K562 (cell line): ENCODE results near the gene PRR15L. TPM values are rescaled to one million over a fixed set of nuclear protein-coding genes. Genes with fewer than 3 reads are reported as not detected.

ENCODE experiments used
- ATAC-seq: fragments of 200-7000 bp; cut with Tn5 transposase; 3 replicates; pipeline ENCODE4 v1.9.1; 2020; ENCODE audit warnings: moderate library complexity
- BruUV-seq: library from RNA; stranded (reverse); fragments of 400-500 nt; replicated peaks from 2 replicates; lab custom pipeline; 2021; lab: Mats Ljungman, UMichigan
- CTCF ChIA-PET: fragments of 300-600 bp; formaldehyde crosslinking; extraction: SDS; loops from one replicate; lab custom pipeline; 2021; ENCODE audit warnings: low intra/inter-chr PET ratio; lab: Yijun Ruan, JAX
- POLR2A ChIA-PET: fragments of 300-600, 350-650 bp; sonication (Branson Sonifier 250); formaldehyde crosslinking; extraction: SDS; loops from one replicate; lab custom pipeline; 2021; ENCODE audit warnings: antibody characterized with exemption, inconsistent platforms; lab: Yijun Ruan, JAX
- DNase-seq, 4 experiments: peaks; one replicate each; pipeline versions ENCODE4 v3.0.0 to v3.0.0-alpha.2; 2011 to 2018; ENCODE audit warnings: low spot score in 3 of 4, mixed read lengths in 3 of 4; ENCODE audit errors: extremely low read depth in 1 of 4
- FAIRE-seq: peaks from 2 replicates; lab custom pipeline; 2011; peaks lifted over from hg19 to GRCh38; lab: Jason Lieb, UNC
- H2AFZ ChIP-seq: 2 replicates; pipeline ENCODE4 v1.6.0; 2011; ENCODE audit warnings: low read depth, low read length, control low read depth, inconsistent platforms
- H3K27ac ChIP-seq: fragments of 200-600 bp; 3 replicates; pipeline ENCODE4 v1.8.0; 2011; ENCODE audit warnings: low read depth, mild to moderate bottlenecking, control low read depth, inconsistent platforms, low read length, moderate library complexity, mixed read lengths; ENCODE audit errors: extremely low read depth
- H3K27me3 ChIP-seq, 2 experiments: fragments of 300-600 bp in 1 of 2; 2 replicates in 1 of 2; 3 replicates in 1 of 2; pipeline versions ENCODE4 v1.6.0 to v1.8.0; 2011; ENCODE audit warnings: inconsistent platforms in 2 of 2, low read length in 2 of 2, mild to moderate bottlenecking in 1 of 2, mixed read lengths in 1 of 2, moderate library complexity in 1 of 2; ENCODE audit not compliant: control insufficient read depth in 2 of 2, insufficient read depth in 2 of 2
- H3K36me3 ChIP-seq: fragments of 300-600 bp; 3 replicates; pipeline ENCODE4 v1.8.0; 2011; ENCODE audit warnings: mild to moderate bottlenecking, low read length, inconsistent platforms; ENCODE audit not compliant: control insufficient read depth, insufficient read depth
- H3K4me1 ChIP-seq, 2 experiments: fragments of 200-600 bp in 1 of 2; replicated peaks in 1 of 2; 2 replicates in 1 of 2; 3 replicates in 1 of 2; pipeline versions ENCODE4 v1.5.1 to v1.8.0; 2011; ENCODE audit warnings: inconsistent platforms in 2 of 2, low read length in 2 of 2, mild to moderate bottlenecking in 1 of 2, mixed read lengths in 1 of 2, moderate library complexity in 1 of 2; ENCODE audit not compliant: control insufficient read depth in 2 of 2, insufficient read depth in 2 of 2
- H3K4me2 ChIP-seq: 2 replicates; pipeline ENCODE4 v1.6.1; 2011; ENCODE audit warnings: low read length, control low read depth, inconsistent platforms, mixed read lengths; ENCODE audit not compliant: insufficient read depth
- H3K4me3 ChIP-seq: fragments of 200-600 bp; sonication (generic), shearing (Covaris generic); 2 replicates; pipeline ENCODE4 v1.5.1; 2016; ENCODE audit warnings: control low read depth, inconsistent platforms
- H3K79me2 ChIP-seq: fragments of 200-600 bp; 3 replicates; pipeline ENCODE4 v1.8.0; 2011; ENCODE audit warnings: low read length, inconsistent platforms; ENCODE audit not compliant: control insufficient read depth, insufficient read depth
- H3K9ac ChIP-seq, 2 experiments: 2 replicates each; pipeline versions ENCODE4 v1.6.0 to v1.6.1; 2011; ENCODE audit warnings: low read depth in 2 of 2, low read length in 2 of 2, control low read depth in 1 of 2, inconsistent platforms in 1 of 2, mild to moderate bottlenecking in 1 of 2, mixed read lengths in 1 of 2; ENCODE audit not compliant: insufficient read depth in 1 of 2
- H3K9me1 ChIP-seq: one replicate; pipeline ENCODE4 v1.6.0; 2011; ENCODE audit warnings: inconsistent platforms, mild to moderate bottlenecking, low read length, moderate library complexity; ENCODE audit not compliant: control insufficient read depth, insufficient read depth
- H3K9me3 ChIP-seq: replicated peaks from 2 replicates; pipeline ENCODE4 v1.5.1; 2011; ENCODE audit warnings: low read depth, low read length, inconsistent platforms; ENCODE audit not compliant: control insufficient read depth, insufficient read depth
- H4K20me1 ChIP-seq: replicated peaks from 2 replicates; pipeline ENCODE4 v1.6.1; 2011; ENCODE audit warnings: low read length, inconsistent platforms, mixed read lengths; ENCODE audit not compliant: control insufficient read depth, insufficient read depth
- BDP1 ChIP-seq: IDR thresholded peaks from 3 replicates; pipeline ENCODE4 v1.6.1; 2011; ENCODE audit not compliant: insufficient read length, insufficient read depth
- DPF2 ChIP-seq: fragments of 450-650 bp; IDR thresholded peaks from 2 replicates; pipeline ENCODE4 v1.6.1; 2016
- FOXP1 ChIP-seq: sonication (generic); formaldehyde crosslinking; IDR thresholded peaks from 2 replicates; pipeline ENCODE4 v1.8.0; 2022; ENCODE audit warnings: mild to moderate bottlenecking, missing genetic modification reagents
- PML ChIP-seq: IDR thresholded peaks from 2 replicates; pipeline ENCODE4 v1.6.1; 2012; ENCODE audit warnings: low read length, inconsistent platforms
- POLR2A ChIP-seq: fragments of 450-650 bp; conservative IDR thresholded peaks from 2 replicates; pipeline ENCODE4 v1.6.1; 2016
- U2AF1 ChIP-seq: fragments of 200-400 bp; formaldehyde crosslinking; optimal IDR thresholded peaks from 2 replicates; pipeline ENCODE3; 2017; ENCODE audit warnings: mild to moderate bottlenecking, low read depth, low read length, moderate library complexity
- USF1 ChIP-seq: sonication (generic); formaldehyde crosslinking; IDR thresholded peaks from 2 replicates; pipeline ENCODE4 v1.9.0; 2022; ENCODE audit warnings: mild to moderate bottlenecking, missing genetic modification reagents
- ZNF121 ChIP-seq: sonication (generic); formaldehyde crosslinking; conservative IDR thresholded peaks from 2 replicates; pipeline ENCODE4 v1.8.0; 2022; ENCODE audit warnings: missing genetic modification reagents
- ZNF347 ChIP-seq: fragments of 450-650 bp; formaldehyde crosslinking; IDR thresholded peaks from 2 replicates; pipeline ENCODE4 v1.4.0; 2020; ENCODE audit warnings: low read depth, mild to moderate bottlenecking, moderate library complexity
- ZNF764 ChIP-seq: fragments of 250-450 bp; sonication (Bioruptor Pico); IDR thresholded peaks from 2 replicates; pipeline ENCODE4 v1.4.0; 2020; ENCODE audit warnings: low read depth, mild to moderate bottlenecking, moderate library complexity
- ZNF785 ChIP-seq: fragments of 250-450 bp; sonication (Bioruptor Pico); IDR thresholded peaks from 2 replicates; pipeline ENCODE4 v1.4.0; 2020; ENCODE audit warnings: mild to moderate bottlenecking
- WGBS: fragments of 100-300 bp; shearing (Covaris generic); methylation state at CpG from one replicate; pipeline ENCODE4 v1.1.6; 2016; ENCODE audit warnings: low coverage, mixed read lengths; ENCODE audit not compliant: insufficient coverage; ENCODE audit errors: missing lambda C conversion rate; 5-methylcytosine and 5-hydroxymethylcytosine counted together
- in situ Hi-C: fragments of 300-500 bp; cut with MboI; formaldehyde crosslinking; loops from 4 replicates; pipeline ENCODE4 v1.15.0; 2018; ENCODE audit warnings: inconsistent platforms, mixed read lengths
- intact Hi-C: fragments of 100-400 bp; cut with micrococcal nuclease; formaldehyde crosslinking; loops from 2 replicates; pipeline ENCODE4 v1.14.2; 2022
- polyA plus RNA-seq, 8 experiments: library from polyadenylated mRNA; depleted of rRNA in 4 of 8; stranded (reverse) in 5 of 8; unstranded in 3 of 8; fragments of >200 nt; fragmentation: Nextera tagmentation in 2 of 8; fragmentation: Illumina TruSeq in 1 of 8; extraction: Ambion mirVana in 2 of 8; extraction: Trizol in 1 of 8; gene quantifications; 2 replicates each; pipeline versions ENCODE4 v1.2.1 to v1.2.3, GENCODE V29; 2011 to 2014; ENCODE audit warnings: inconsistent platforms in 1 of 8, missing spikeins in 1 of 8
- total RNA-seq, 7 experiments: library from RNA; depleted of rRNA in 6 of 7; stranded (reverse); fragments of >200 nt in 6 of 7; fragmentation: Illumina TruSeq in 2 of 7; extraction: Trizol in 2 of 7; gene quantifications; 2 replicates each; pipeline versions ENCODE4 v1.2.1 to v1.2.3, GENCODE V29; 2011 to 2021; ENCODE audit warnings: low replicate concordance in 1 of 7

PRR15L gene
- total and polyA plus RNA-seq, 9 of the 15 experiments (the other 6 are each of a cell fraction or from before 2014, with no cell fraction given), result 0.03 TPM; not detected in 8

- TF ChIP-seq U2AF1 (no peak), FOXP1 (CRISPR knock-in tag) (no peak), ZNF764 (CRISPR knock-in tag) (no peak), POLR2A (no peak), PML (no peak), ZNF347 (CRISPR knock-in tag) (no peak), DPF2 (no peak), ZNF785 (CRISPR knock-in tag) (no peak)
- TF ChIP-seq, all 486 proteins: peak for 0
Observed at GRCh38 chr17:47945080-47945479, 12.6 kb downstream of the PRR15L start (continued).

GRCh38 chr17:47942568-47942967 lies 15.1 kb downstream of the PRR15L start:
- Histone ChIP-seq H3K4me3 (peak overlapping the region; percentile 62), H3K9ac (peak overlapping the region; percentile 85 to 94; a peak in 3 of 4 replicates), H3K9me1 (no peaks in the 10 kb centered on the region), H2AFZ (no peak overlapping the region), H3K9me3 (no peaks in the 10 kb centered on the region), H3K27ac (peak overlapping the region; percentile 84), H3K36me3 (peaks cover 43% of the 10 kb centered on the region), H3K27me3 (no peaks in the 10 kb centered on the region), H3K4me1 (peaks cover 21 to 26% of the 10 kb centered on the region in 2 experiments; a peak in 4 of 5 replicates), H4K20me1 (no peaks in the 10 kb centered on the region), H3K79me2 (peaks cover 25% of the 10 kb centered on the region), H3K4me2 (peak overlapping the region; percentile 94)
- in situ Hi-C loops, result no loop called here
- CTCF ChIA-PET, result no interaction called here
- peak; percentile 68 for TF ChIP-seq ZNF121 (CRISPR knock-in tag)
- TF ChIP-seq BDP1, result no peak
- TF ChIP-seq USF1 (CRISPR knock-in tag), result no peak
- POLR2A ChIA-PET, result interaction anchor here (1.0 to 2.0 kb wide), 4 partner anchors 8 to 76 kb away, joined by 3 to 12 read pairs (median 4); partner anchors contain the start of gene CDK5RAP3
- ATAC-seq (no peak), FAIRE-seq (no peak), DNase-seq (no peak)
- BruUV-seq, result no TSS peak
- WGBS, result 60% methylated on average over 5 of the region's 6 CpGs
- intact Hi-C loops, result no loop called here
